Inflammatory macrophage (primary cell): ENCODE results near the gene ARL1.
"Not testable (repeated sequence)": the region's sequence is repeated elsewhere in the genome, so short reads cannot be mapped to it uniquely, and the experiment has no call there.

Source experiments
- DNase-seq, 2 donors: peaks; one replicate each; pipeline ENCODE4 v3.0.0-alpha.2; 2020 to 2022
- total RNA-seq, 18 experiments: gene quantifications; one replicate each; lab custom pipeline; 2026; ENCODE audit warnings: mixed read lengths in 6 of 18, inconsistent platforms in 2 of 18; lab: John Stamatoyannopoulos, UW

ARL1 gene
- 28.2 to 84.8 (median 60.8) reads per million in 18 experiments for total RNA-seq

DNA sequence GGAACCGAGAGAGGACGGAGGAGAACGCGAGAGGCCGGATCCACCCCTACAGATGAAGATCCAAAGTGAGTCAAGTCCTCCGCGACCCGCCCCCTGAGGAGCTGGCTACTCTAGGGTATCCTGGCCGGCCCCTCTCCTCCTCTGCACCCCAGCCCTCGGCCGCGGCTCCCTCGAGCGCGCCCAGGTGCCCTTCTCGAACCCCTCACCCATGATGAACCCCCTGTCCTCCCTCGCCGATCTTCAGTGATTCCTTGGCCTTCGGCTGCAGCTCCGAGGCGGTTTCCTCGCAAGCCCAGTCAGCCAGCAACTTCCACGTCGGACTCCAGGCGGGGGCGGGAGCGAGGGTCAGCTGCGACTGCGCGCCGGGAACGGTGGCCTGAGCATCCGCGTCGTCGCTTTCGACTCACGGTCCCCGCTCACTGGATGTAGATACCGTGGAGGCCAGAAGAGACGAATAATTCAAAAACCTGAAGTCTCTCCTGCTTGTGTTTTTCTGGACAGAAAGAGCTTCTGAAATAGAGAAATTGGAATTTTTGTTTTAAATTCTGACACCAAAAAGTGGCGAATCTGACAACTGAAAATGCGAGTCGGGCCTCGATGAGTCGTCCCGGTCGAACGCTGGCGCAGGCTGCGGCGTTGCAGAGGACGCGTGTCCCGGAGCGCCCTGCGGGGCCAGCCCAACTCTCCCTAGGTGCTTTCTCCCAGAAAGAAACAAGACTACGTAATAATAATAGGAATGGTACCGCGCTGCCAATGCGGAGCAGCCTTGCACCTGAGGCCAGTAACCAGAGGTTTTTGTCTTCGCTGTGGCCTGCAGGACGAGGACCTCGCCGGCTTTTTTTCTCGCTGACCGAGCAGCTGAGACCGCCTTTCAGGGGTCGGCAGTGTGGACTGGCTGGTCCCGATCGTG is at the start of gene ARL1:
TSS of gene ARL1 (minus strand) at position 337 of the 910 bp plus-strand sequence. CDS start at position 210, 127 bp downstream.
- peak; percentile 87 to 93 for DNase-seq

DNA sequence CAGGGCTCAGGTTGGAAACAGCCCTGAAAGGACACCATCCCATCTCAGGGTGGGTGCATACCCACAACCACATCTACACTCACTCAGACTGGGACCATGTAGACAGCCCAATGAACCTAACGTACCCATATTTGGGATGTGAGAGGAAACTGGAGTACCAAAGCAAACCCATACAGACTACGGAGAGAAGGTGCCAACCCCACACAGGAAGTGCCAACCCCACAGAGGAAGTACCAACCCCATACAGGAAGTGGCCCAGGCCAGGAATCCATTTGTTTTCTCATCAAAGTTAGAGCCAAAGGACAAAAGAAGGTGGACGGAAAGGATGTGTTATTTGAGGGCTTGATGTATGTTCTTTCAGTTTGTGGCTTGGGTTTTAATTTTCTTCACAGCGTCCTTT is 48.1 kb upstream of the ARL1 start:
- DNase-seq: peak in 1 of 2 donors; percentile 17

DNA sequence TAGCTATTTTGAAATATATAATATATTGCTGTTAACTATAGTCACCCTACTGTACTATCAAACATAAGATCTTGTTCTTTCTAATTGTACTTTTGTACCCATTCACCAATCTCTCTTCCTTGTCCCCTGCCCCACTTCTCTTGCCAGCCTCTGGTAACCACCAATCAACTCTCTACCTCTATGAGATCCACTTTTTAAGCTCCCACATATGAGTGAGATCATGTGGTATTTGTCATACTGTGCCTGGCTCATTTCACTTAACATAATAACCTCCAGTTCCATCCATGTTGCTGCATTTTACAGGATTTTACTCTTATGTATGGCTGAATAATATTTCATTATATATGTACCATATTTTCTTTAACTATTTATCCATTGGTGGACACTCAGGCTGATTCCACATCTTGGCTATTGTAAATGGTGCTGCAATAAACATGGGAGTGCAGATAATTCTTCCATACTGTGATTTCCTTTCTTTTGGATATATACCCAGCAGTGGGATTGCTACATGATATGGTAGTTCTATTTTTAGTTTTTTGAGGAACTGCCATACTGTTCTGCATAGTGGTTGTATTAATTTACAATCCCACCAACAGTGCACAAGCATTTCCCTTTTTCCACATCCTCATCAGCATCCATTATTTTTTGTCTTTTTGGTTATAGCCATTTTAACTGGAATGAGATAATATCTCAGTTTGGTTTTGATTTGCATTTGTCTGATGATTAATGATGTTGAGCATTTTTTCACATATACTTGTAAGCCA is 34.1 kb upstream of the ARL1 start:
- peak; percentile 45 to 75 for DNase-seq

DNA sequence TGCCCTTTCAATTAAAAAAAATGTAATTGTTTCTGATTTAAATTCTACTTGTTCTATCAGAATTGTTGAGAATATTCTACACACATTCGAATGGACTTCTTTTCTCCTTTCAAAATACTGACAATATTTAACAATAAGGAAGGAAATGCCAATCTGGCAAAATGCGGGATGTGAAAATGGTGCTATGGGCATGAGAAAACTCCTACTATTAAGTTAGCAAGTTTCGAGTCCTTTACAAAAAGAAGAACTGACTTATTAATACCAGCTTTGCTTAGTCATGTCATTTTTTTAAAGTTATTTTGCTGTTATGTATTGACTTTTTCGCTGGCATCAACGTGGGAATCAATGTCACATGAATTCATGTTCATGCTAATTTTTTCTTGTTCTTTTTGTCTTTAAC is 31.7 kb upstream of the ARL1 start:
- peak; percentile 60 to 64 for DNase-seq

DNA sequence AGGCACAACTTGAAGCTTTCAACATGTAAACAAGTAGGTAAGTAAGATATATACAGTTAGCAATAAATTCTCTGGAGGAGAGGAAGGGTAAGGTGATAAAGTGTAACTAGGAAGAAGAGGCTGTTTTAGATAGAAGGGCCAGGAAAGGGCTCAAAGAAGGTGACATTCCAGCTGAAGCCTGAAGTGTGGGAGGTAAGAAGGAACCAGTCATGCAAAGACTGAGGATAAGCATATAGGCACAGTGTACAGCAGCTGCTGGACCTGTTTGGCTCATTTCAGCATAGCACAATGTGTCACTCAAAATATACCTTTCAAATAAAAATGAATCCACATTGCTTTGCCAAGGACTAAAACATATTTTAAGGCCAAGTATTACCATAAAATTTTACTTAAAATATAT is 28.6 kb upstream of the ARL1 start:
- DNase-seq: no peak

DNA sequence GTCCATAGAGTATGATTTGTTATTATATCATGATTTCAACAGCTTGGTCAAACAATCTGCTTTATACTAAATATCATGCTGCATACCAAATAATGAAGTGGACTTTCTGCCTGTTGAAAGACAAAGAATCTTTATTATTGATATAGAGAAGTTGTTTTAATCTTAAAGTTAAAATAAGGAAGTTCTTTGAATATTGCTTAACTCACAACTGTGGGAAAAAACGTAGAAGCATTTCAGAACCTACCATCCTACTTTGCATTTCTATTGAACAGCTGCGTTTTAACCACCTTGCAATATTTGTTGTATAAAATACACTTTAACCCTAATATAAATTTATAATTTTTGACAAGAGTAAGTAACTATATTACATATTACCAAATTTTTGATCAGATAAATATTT is 22.9 kb upstream of the ARL1 start:
- DNase-seq: peak; percentile 14 to 74

DNA sequence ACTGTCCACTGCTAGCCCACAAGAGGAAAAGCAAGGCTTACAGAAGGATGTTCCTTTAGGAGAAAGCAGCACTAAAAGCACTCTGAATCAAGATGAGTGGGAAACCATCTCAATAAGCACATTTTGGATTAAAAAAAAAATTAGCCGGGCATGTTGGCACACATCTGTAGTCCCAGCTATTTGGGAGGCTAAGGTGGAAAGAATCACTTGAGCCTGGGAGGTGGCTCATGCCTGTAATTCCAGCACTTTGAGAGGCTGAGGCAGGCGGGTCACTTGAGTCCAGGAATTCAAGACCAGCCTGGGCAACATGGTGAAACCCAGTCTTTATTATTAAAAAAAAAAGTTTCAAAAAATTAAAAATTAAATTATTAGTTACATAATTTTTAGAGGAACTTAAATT is 17.0 kb upstream of the ARL1 start:
- DNase-seq: no peak

DNA sequence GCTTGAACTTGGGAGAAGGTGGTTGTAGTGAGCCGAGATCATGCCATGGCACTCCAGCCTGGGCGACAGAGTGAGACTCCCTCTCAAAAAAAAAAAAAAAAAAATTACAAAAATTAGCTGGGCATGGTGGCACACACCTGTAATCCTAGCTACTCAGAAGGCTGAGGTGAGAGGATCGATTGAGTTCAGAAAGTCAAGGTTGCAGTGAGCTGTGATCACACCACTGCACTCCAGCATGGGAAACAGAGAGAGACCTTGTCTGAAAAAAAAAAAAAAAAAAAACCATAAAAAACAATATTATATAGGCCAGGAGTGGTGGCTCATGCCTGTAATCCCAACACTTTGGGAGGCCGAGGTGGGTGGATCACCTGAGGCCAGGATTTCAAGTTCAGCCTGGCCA is 14.5 kb upstream of the ARL1 start:
- DNase-seq: not testable (repeated sequence)

DNA sequence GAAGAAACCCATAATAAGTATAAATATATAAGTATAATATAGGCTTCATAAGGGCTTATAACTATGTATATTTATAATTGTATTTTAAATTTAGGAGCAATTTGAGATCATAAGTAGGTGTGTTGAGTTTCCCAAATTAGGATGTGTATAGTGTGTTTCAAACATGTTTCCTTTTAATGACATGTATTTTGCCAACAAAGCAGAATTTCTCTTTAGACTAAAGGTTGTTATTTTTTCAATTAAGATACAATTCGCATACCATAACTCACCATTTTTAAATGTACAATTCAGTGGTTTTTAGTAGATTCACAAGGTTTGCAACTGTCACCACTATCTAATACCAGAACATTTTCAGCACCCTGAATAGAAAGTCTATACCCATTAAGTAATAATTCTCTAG is 7.7 kb upstream of the ARL1 start:
- no peak for DNase-seq

DNA sequence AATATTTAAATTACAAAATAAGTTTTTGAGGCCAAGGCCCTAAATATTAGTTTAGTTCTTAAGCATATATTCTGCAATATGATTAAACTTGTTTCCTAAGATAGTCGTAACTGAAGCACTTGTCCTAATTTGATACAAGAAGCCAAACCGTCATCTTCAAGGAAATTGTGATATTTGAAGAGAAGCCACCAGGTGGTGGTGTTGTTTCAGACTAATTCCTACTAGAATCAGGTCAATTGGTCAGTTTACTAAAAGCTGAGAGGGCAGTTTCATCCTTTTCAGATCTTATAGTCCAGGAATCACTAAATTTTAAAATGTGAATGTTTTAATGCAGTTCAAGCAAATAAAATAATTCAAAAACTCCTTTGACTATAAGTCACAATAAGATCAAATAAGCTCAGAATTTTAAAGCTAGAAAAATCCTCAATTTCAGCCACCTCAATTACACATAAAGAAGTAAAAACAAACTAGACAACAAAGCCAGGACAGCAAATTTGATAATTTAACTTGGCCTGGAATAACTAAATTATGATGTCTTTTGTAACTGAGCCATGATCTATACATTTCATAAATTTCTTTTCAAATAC is 7.1 kb upstream of the ARL1 start:
- peak; percentile 73 to 86 for DNase-seq

DNA sequence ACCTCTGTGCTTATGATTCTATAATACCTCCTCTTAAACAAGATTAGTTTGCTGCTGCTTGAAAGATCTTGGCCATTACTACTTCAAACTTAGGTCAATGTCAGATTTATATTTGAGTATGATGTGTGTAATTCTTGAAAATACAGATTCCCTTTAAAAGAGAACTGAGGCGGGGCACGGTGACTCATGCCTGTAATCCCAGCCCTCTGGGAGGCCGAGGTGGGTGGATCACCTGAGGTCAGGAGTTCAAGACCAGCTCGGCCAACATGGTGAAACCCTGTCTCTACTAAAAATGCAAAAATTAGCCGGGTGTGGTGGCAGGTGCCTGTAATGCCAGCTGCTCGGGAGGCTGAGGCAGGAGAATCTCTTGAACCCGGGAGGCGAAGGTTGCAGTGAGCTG is 2.6 kb upstream of the ARL1 start:
- not testable (repeated sequence) for DNase-seq

DNA sequence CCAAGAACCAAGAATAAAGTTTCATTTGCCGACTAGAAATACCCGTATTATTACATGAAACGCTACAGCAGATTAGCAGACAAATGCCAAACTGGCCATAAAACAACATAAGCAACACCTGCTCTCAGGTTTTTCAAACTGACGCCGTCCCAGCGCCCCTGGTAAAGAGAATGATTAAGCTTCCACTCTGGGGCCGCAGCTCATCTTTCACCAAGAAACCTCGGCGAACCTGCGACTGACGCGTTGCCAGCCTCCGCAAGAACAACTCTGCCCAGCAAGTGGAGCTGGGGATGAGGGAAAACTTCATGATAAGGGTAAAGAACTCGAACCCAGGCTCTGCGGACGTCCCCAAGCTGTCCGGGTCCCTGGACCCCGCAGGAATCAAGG is 530 bp downstream of the ARL1 start:
- DNase-seq: no peak

DNA sequence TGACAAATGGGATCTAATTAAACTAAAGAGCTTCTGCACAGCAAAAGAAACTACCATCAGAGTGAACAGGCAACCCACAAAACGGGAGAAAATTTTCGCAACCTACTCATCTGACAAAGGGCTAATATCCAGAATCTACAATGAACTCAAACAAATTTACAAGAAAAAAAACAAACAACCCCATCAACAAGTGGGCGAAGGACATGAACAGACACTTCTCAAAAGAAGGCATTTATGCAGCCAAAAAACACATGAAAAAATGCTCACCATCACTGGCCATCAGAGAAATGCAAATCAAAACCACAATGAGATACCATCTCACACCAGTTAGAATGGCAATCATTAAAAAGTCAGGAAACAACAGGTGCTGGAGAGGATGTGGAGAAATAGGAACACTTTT is 16.4 kb downstream of the ARL1 start:
- not testable (repeated sequence) for DNase-seq

DNA sequence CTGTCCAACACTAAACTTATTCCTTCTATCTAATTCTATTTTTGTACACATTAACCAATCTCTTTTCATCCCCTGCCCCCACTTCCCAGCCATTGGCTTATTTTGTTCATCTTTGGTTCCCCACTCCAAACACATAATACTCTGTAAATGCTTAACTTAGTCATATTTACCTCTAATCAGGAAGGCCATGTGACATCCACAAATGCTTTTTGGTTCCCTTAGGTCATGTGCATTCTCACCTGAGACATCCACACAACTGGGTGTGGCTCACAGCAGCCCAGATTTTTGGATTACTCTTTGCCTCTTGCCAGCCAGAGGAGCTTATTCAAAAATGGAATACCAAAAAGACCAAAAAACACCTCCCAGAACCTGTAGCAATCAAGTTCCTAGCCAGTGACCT is 28.4 kb downstream of the ARL1 start:
- DNase-seq: no peak

DNA sequence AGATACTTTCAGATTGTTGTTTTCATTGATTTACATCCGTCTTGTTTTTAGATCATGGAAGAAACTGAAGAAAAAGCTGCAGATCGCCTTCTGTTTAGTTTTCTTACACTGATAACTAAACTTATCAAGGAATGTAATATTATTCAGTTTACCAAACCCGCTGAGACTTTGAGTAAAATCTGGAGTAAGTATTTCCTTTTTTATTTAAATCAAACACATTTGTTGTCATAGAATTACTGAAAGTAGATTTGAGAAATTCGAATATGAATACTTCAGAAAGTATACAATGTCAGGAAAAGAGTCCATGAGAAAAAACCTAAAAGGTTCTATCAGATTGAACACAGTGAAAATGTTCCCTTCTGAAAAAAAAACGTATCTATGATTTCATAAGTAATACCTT is 32.0 kb downstream of the ARL1 start:
- no peak for DNase-seq

DNA sequence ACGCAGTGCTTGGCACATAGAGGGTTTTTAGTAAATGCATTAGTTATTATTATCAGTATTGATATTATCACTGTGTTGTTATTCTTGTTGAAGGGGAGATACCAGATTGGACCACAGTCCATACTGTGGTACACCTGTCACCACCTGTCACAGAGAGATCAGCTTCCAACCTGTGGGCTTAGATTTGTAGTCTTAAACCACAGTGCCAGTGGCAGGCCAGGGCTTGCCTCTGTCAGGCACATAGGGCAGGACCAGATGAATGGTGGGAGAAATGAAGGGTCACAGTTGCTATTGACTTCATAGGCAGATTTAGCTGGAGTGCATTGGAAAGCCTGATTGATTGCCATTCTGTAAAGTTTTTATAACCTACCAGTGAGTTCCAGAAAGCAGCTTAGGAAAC is 35.1 kb downstream of the ARL1 start:
- DNase-seq: no peak

DNA sequence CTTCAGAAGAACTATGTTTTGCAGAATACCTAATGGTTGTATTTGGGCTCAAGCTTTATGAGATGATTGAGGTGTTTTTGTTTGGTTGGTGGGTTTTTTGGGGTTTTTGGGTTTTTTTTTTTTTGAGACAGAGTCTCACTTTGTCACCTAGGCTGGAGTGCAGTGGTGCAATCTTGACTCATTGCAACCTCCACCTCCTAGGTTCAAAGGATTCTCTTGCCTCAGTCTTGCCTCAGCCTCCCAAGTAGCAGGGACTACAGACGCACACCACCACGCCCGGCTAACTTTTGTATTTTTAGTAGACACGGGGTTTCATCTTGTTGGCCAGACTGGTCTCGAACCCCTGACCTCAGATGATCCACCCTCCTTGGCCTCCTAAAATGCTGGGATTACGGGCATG is 39.6 kb downstream of the ARL1 start:
- DNase-seq: no peak

DNA sequence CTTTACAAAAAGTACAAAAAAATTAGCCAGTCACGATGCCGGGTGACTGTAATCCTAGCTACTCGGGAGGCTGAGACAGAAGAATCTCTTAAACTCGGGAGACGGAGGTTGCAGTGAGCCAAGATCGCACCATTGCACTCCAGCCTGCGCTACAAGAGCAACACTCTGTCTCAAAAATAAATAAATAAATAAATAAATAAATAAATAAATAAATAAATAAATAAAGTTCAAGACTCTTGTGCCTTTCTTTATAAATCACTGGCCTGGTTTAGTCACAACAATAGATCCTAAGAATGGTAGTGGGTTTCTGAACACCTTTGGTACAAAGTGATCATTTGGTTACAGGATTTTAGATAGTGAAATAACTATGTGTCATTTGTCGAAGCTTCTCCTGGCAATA is 46.1 kb downstream of the ARL1 start:
- no peak for DNase-seq

DNA sequence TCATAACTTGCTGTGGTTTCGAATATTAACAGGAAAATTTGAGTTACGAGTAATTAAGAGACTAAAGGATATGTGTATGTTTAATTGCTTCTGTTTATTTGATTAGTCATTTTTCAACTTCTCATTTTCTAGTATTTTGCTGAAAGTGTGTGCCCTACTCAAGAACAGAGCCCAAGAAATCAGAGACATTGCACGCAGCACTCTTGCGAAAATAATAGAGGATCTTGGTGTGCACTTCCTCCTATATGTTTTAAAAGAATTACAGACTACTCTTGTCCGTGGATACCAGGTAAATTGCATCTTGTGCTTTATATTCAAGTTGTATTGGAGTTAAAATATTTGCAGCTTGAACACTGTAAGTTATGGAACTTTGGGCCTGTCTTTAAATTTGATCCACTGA is 50.8 kb downstream of the ARL1 start:
- peak; percentile 72 to 83 for DNase-seq

DNA sequence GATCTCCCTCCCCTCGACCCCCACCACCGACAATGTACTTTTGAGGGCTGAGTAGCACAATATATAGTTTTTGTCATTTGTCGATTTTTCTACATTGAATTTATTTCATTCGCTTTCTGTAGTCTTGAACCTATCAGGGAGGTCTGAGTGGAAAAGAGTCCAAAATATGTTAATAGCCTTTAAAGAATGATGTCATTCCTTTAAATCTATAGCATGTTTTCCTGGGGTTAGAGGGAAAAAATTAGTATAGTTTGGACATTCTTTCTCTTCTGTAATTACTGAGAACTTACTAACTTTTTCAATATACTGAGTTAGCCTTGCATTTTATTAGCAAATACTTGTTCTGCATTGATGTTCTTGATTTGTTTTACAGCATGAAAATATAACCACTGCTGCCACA is 55.9 kb downstream of the ARL1 start:
- no peak for DNase-seq

DNA sequence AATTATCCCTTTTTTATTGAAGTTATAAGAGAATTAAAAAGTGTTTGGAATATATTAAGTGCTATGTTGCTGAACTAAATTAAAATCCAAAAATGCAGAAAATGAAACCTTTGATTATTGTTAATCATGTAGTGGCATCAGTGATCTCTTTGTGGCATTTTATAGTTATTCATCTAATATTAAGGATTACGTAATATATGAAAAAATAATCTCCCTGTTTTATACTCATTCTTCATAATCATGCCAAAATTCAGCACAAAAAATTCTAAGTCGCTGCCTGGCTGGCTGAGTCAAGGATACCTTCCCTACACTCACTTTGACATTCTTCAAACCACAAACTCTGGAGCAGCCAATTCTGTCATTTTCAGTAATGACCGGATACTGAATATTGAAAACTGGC is 63.7 kb downstream of the ARL1 start:
- DNase-seq: no peak
